A549 (cell line): ENCODE data around the gene ENPP3. TPM values are rescaled to one million over a fixed set of nuclear protein-coding genes. Genes with fewer than 3 reads are reported as not detected.

Experiments
- ATAC-seq, 2 experiments: fragments of 200-7000 bp in 1 of 2; fragments of >200 bp in 1 of 2; cut with Nextera tagmentation in 1 of 2; cut with Tn5 transposase in 1 of 2; 3 replicates each; pipeline versions ENCODE4 v1.8.0 to v1.9.1; 2018 to 2020; ENCODE audit warnings: mild to moderate bottlenecking in 1 of 2, moderate library complexity in 1 of 2
- CTCF ChIA-PET: fragments of 300-600 bp; sonication (Branson Sonifier 250); formaldehyde crosslinking; extraction: SDS; loops from one replicate; lab custom pipeline; 2021; ENCODE audit warnings: antibody characterized with exemption, inconsistent platforms; lab: Yijun Ruan, JAX
- POLR2A ChIA-PET: fragments of 350-600 bp; formaldehyde crosslinking; extraction: SDS; loops from one replicate; lab custom pipeline; 2021; ENCODE audit warnings: antibody characterized with exemption, inconsistent platforms; lab: Yijun Ruan, JAX
- DNase-seq, 2 experiments: peaks; one replicate each; pipeline versions ENCODE4 v3.0.0 to v3.0.0-alpha.2; 2011 to 2016; ENCODE audit warnings: low read depth in 1 of 2, low spot score in 1 of 2
- FAIRE-seq: peaks from 2 replicates; lab custom pipeline; 2011; peaks lifted over from hg19 to GRCh38; lab: Jason Lieb, UNC
- H3K27ac ChIP-seq, 2 experiments: fragments of >200 bp; sonication (Bioruptor Twin); formaldehyde crosslinking; 3 replicates each; pipeline ENCODE4 v1.5.1; 2016 to 2017
- H3K4me1 ChIP-seq: fragments of >200 bp; sonication (Bioruptor Twin); formaldehyde crosslinking; 3 replicates; pipeline ENCODE4 v1.6.1; 2016
- H3K4me2 ChIP-seq: fragments of >200 bp; sonication (Bioruptor Twin); formaldehyde crosslinking; 3 replicates; pipeline ENCODE4 v1.6.1; 2016
- H3K4me3 ChIP-seq: fragments of >200 bp; sonication (Bioruptor Twin); formaldehyde crosslinking; 3 replicates; pipeline ENCODE4 v1.5.1; 2016
- H3K9me3 ChIP-seq: fragments of >200 bp; sonication (Bioruptor Twin); formaldehyde crosslinking; 3 replicates; pipeline ENCODE4 v1.6.1; 2016
- BHLHE40 ChIP-seq: IDR thresholded peaks from 2 replicates; pipeline ENCODE4 v1.6.1; 2012; ENCODE audit warnings: low read depth, low read length, inconsistent platforms
- CBX2 ChIP-seq: fragments of 200-600 bp; sonication (generic); IDR thresholded peaks from 2 replicates; pipeline ENCODE4 v1.6.1; 2016; ENCODE audit warnings: low read depth, mild to moderate bottlenecking, borderline replicate concordance
- CBX8 ChIP-seq: fragments of 200-600 bp; sonication (generic); IDR thresholded peaks from 2 replicates; pipeline ENCODE4 v1.6.1; 2016
- CEBPB ChIP-seq, 2 experiments: fragments of >200 bp in 1 of 2; sonication (Bioruptor Twin) in 1 of 2; formaldehyde crosslinking in 1 of 2; IDR thresholded peaks; 2 replicates each; pipeline ENCODE4 v1.6.1; 2012 to 2016
- CHD2 ChIP-seq: fragments of 150-350 bp; IDR thresholded peaks from 2 replicates; pipeline ENCODE4 v1.6.1; 2014; ENCODE audit warnings: low read length; ENCODE audit not compliant: partially characterized antibody
- EP300 ChIP-seq, 2 experiments: fragments of >200 bp; sonication (Bioruptor Twin); formaldehyde crosslinking; IDR thresholded peaks; 2 replicates in 1 of 2; 3 replicates in 1 of 2; pipeline ENCODE4 v1.6.1; 2016 to 2017
- HOXB5 ChIP-seq: fragments of 250-450 bp; sonication (Bioruptor Pico); IDR thresholded peaks from 2 replicates; pipeline ENCODE4 v1.5.0; 2020; ENCODE audit warnings: mild to moderate bottlenecking, moderate library complexity
- MAFK ChIP-seq: fragments of 450-650 bp; IDR thresholded peaks from 2 replicates; pipeline ENCODE4 v1.6.1; 2014; ENCODE audit not compliant: partially characterized antibody
- MAZ ChIP-seq: fragments of 150-350 bp; IDR thresholded peaks from 2 replicates; pipeline ENCODE4 v1.6.1; 2014; ENCODE audit warnings: antibody characterized with exemption, low read depth, low read length, borderline replicate concordance
- POLR2A ChIP-seq: IDR thresholded peaks from 2 replicates; pipeline ENCODE4 v1.6.1; 2012; ENCODE audit warnings: mild to moderate bottlenecking, low read length
- POLR2AphosphoS2 ChIP-seq: conservative IDR thresholded peaks from 2 replicates; pipeline ENCODE4 v1.6.1; 2012; ENCODE audit warnings: low read length, improper control_type of control experiment, inconsistent platforms
- RAD21 ChIP-seq, 2 experiments: fragments of >200 bp in 1 of 2; sonication (Bioruptor Twin) in 1 of 2; formaldehyde crosslinking in 1 of 2; IDR thresholded peaks in 1 of 2; conservative IDR thresholded peaks in 1 of 2; 2 replicates in 1 of 2; 3 replicates in 1 of 2; pipeline ENCODE4 v1.6.1; 2012 to 2018; ENCODE audit warnings: inconsistent platforms in 1 of 2
- RARB ChIP-seq: fragments of 250-450 bp; sonication (Bioruptor Pico); IDR thresholded peaks from 2 replicates; pipeline ENCODE4 v1.8.0; 2021; ENCODE audit warnings: mild to moderate bottlenecking, moderate library complexity
- RCOR1 ChIP-seq: fragments of 150-350 bp; IDR thresholded peaks from 2 replicates; pipeline ENCODE4 v1.6.1; 2014; ENCODE audit warnings: antibody characterized with exemption, low read length, low read depth
- SREBF2 ChIP-seq: fragments of 450-650 bp; IDR thresholded peaks from 2 replicates; pipeline ENCODE4 v1.6.1; 2014; ENCODE audit warnings: mild to moderate bottlenecking, moderate library complexity
- TP53 ChIP-seq: fragments of 250-450 bp; sonication (Bioruptor Pico); IDR thresholded peaks from 2 replicates; pipeline ENCODE4 v1.5.0; 2021; ENCODE audit warnings: mild to moderate bottlenecking, moderate library complexity
- ZC3H11A ChIP-seq: fragments of 450-650 bp; IDR thresholded peaks from 2 replicates; pipeline ENCODE4 v1.6.1; 2014; ENCODE audit warnings: antibody characterized with exemption, mild to moderate bottlenecking
- ZSCAN20 ChIP-seq: fragments of 250-450 bp; sonication (Bioruptor Pico); IDR thresholded peaks from 2 replicates; pipeline ENCODE4 v1.8.0; 2022; ENCODE audit warnings: mild to moderate bottlenecking, moderate library complexity
- WGBS: methylation state at CpG from one replicate; pipeline ENCODE4 v1.1.6; 2017; ENCODE audit errors: missing lambda C conversion rate; 5-methylcytosine and 5-hydroxymethylcytosine counted together
- polyA plus RNA-seq, 4 experiments: library from polyadenylated mRNA; depleted of rRNA in 3 of 4; stranded (reverse); fragments of >200 nt; fragmentation: RNase III in 1 of 4; extraction: RNeasy Plus Mini Kit Qiagen cat#74134 plus additional on column Dnase treatment in 1 of 4; gene quantifications; 2 replicates in 3 of 4; 3 replicates in 1 of 4; pipeline ENCODE4 v1.2.3, GENCODE V29; 2011 to 2017
- TF ChIP-seq, protein P1 (sequence below): IDR thresholded peaks from 2 replicates; pipeline ENCODE4 v1.6.1; 2012; ENCODE audit warnings: low read depth, borderline replicate concordance
- TF ChIP-seq, protein P2 (sequence below): fragments of 450-650 bp; IDR thresholded peaks from 2 replicates; pipeline ENCODE4 v1.6.1; 2014; ENCODE audit warnings: antibody characterized with exemption
- TF ChIP-seq, protein P3 (sequence below): fragments of >200 bp; sonication (Bioruptor Twin); formaldehyde crosslinking; IDR thresholded peaks from 2 replicates; pipeline ENCODE4 v1.6.1; 2016
- TF ChIP-seq, protein P4 (sequence below): fragments of >200 bp; sonication (Bioruptor Twin); formaldehyde crosslinking; IDR thresholded peaks from 3 replicates; pipeline ENCODE4 v1.6.1; 2016
- TF ChIP-seq, protein P5 (sequence below): fragments of 150-350 bp; IDR thresholded peaks from 2 replicates; pipeline ENCODE4 v1.6.1; 2014; ENCODE audit warnings: low read depth, mild to moderate bottlenecking, low read length
- TF ChIP-seq, protein P6 (sequence below): fragments of >200 bp; sonication (Bioruptor Twin); formaldehyde crosslinking; IDR thresholded peaks from 3 replicates; pipeline ENCODE4 v1.5.1; 2016
- TF ChIP-seq, protein P7 (sequence below): fragments of 250-450 bp; sonication (Bioruptor Pico); IDR thresholded peaks from 2 replicates; pipeline ENCODE4 v1.5.0; 2021; ENCODE audit warnings: mild to moderate bottlenecking, moderate library complexity, borderline replicate concordance

The ENPP3 gene
- polyA plus RNA-seq, 2 of the 4 experiments (the other 2 are of a cell fraction), result not detected

DNA sequence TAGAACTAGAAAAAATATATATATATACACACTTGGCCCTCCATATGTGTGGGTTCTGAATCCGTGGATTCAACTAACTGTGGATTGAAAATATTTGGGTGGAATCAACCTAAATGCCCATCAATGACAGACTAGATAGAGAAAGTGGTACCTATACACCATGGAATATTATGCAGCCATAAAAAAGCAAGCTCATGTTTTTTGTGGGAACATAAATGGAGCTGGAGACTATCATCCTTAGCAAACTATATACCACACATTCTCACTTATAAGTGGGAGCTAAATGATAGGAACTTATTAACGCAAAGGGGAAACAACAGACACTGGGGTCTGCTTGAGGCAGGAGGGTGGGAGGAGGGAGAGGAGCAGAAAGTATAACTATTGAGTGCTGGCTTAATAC lies 36.1 kb downstream of the ENPP3 start:
- ATAC-seq, result no peak
- POLR2A ChIA-PET, result no interaction called here
- Histone ChIP-seq H3K9me3 (no peaks in the 10 kb centered on the region), H3K4me1 (no peaks in the 10 kb centered on the region), H3K4me3 (no peak overlapping the region), H3K4me2 (no peak overlapping the region), H3K27ac (no peak overlapping the region)
- 49% methylated on average over 2 of the region's 2 CpGs for WGBS
- CTCF ChIA-PET, result interaction anchor here (1.3 kb wide), 1 partner anchor 21 kb away, joined by 6 read pairs; no protein-coding TSS in a partner anchor
- no peak for TF ChIP-seq POLR2A
- no peak for TF ChIP-seq BHLHE40
- no peak for TF ChIP-seq MAFK
- TF ChIP-seq CHD2, result no peak
- no peak for TF ChIP-seq RAD21 (conservative IDR thresholded peaks at IDR 0.05 in 1 of 2, IDR thresholded peaks at IDR 0.05 in 1 of 2)
- DNase-seq, result no peak
- no peak for FAIRE-seq

DNA sequence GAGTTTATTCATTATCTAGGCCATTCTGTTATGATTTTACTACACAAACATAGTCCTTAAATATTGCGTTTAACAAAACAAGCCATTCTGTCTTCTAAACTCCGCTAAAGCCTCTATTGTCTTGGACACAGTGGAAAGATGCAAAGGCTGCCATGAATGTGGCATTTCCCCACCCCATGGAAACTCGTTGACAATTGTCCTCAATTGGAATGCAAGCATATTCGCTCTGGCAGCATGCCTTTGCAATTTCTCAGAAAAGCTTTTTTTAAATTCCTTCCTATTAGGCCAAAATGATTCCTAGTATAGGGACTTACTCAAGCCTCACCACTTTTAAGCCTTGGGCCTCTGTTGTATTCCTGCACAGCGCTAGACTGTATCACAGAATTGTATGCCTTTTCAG lies 41.3 kb downstream of the ENPP3 start:
- CTCF ChIA-PET, result no interaction called here
- Histone ChIP-seq H3K27ac (no peak overlapping the region), H3K4me1 (no peaks in the 10 kb centered on the region), H3K4me3 (no peak overlapping the region), H3K9me3 (no peaks in the 10 kb centered on the region), H3K4me2 (no peak overlapping the region)
- FAIRE-seq (no peak), DNase-seq (no peak), ATAC-seq (no peak)
- TF ChIP-seq HOXB5 (CRISPR knock-in tag) (no peak), SREBF2 (no peak), ZC3H11A (no peak), RARB (no peak), POLR2AphosphoS2 (no peak), CBX8 (no peak), CEBPB (IDR thresholded peaks at IDR 0.05) (no peak), RAD21 (conservative IDR thresholded peaks at IDR 0.05 in 1 of 2, IDR thresholded peaks at IDR 0.05 in 1 of 2) (no peak), CHD2 (no peak), POLR2A (no peak), RCOR1 (no peak), CBX2 (no peak)
- TF ChIP-seq, protein P1, sequence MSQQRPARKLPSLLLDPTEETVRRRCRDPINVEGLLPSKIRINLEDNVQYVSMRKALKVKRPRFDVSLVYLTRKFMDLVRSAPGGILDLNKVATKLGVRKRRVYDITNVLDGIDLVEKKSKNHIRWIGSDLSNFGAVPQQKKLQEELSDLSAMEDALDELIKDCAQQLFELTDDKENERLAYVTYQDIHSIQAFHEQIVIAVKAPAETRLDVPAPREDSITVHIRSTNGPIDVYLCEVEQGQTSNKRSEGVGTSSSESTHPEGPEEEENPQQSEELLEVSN, result no peak
- TF ChIP-seq, protein P2, sequence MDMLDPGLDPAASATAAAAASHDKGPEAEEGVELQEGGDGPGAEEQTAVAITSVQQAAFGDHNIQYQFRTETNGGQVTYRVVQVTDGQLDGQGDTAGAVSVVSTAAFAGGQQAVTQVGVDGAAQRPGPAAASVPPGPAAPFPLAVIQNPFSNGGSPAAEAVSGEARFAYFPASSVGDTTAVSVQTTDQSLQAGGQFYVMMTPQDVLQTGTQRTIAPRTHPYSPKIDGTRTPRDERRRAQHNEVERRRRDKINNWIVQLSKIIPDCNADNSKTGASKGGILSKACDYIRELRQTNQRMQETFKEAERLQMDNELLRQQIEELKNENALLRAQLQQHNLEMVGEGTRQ, result no peak
- TF ChIP-seq, protein P3, sequence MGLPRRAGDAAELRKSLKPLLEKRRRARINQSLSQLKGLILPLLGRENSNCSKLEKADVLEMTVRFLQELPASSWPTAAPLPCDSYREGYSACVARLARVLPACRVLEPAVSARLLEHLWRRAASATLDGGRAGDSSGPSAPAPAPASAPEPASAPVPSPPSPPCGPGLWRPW, result no peak
- TF ChIP-seq, protein P4, sequence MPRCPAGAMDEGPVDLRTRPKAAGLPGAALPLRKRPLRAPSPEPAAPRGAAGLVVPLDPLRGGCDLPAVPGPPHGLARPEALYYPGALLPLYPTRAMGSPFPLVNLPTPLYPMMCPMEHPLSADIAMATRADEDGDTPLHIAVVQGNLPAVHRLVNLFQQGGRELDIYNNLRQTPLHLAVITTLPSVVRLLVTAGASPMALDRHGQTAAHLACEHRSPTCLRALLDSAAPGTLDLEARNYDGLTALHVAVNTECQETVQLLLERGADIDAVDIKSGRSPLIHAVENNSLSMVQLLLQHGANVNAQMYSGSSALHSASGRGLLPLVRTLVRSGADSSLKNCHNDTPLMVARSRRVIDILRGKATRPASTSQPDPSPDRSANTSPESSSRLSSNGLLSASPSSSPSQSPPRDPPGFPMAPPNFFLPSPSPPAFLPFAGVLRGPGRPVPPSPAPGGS, result no peak
- POLR2A ChIA-PET, result no interaction called here
- WGBS, result 60% methylated on average over 5 of the region's 5 CpGs

DNA sequence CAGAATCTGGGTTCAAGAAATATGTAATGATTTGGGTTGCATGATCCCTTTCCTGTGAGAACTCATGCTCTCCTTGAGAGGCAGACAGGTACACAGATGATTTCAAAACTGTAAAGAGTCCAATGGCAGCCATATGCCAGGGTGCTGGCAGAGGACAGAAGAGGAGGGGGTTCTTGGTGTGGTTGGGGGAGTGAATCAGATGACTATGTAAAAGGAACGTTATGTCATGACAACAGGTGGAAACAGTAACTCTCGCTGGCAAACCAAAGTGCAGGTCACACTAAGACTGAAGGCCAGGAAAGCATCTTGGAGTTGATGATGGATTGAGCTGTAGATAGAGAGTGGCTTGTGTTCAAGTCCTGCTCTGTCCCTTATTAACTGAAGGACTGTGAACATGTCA lies 43.8 kb downstream of the ENPP3 start:
- no peaks in the 10 kb centered on the region for H3K9me3 ChIP-seq
- ChIA-PET CTCF (no interaction called here), POLR2A (no interaction called here)
- ATAC-seq (no peak), FAIRE-seq (no peak), DNase-seq (no peak)
- 46% methylated on average over 2 of the region's 2 CpGs for WGBS
- no peaks in the 10 kb centered on the region for H3K4me1 ChIP-seq
- H3K27ac ChIP-seq, result no peak overlapping the region
- H3K4me2 ChIP-seq, result no peak overlapping the region
- H3K4me3 ChIP-seq, result no peak overlapping the region
- TF ChIP-seq, protein P5, sequence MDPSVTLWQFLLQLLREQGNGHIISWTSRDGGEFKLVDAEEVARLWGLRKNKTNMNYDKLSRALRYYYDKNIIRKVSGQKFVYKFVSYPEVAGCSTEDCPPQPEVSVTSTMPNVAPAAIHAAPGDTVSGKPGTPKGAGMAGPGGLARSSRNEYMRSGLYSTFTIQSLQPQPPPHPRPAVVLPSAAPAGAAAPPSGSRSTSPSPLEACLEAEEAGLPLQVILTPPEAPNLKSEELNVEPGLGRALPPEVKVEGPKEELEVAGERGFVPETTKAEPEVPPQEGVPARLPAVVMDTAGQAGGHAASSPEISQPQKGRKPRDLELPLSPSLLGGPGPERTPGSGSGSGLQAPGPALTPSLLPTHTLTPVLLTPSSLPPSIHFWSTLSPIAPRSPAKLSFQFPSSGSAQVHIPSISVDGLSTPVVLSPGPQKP, result no peak
- no peak for TF ChIP-seq TP53 (CRISPR knock-in tag)
- TF ChIP-seq, protein P6, sequence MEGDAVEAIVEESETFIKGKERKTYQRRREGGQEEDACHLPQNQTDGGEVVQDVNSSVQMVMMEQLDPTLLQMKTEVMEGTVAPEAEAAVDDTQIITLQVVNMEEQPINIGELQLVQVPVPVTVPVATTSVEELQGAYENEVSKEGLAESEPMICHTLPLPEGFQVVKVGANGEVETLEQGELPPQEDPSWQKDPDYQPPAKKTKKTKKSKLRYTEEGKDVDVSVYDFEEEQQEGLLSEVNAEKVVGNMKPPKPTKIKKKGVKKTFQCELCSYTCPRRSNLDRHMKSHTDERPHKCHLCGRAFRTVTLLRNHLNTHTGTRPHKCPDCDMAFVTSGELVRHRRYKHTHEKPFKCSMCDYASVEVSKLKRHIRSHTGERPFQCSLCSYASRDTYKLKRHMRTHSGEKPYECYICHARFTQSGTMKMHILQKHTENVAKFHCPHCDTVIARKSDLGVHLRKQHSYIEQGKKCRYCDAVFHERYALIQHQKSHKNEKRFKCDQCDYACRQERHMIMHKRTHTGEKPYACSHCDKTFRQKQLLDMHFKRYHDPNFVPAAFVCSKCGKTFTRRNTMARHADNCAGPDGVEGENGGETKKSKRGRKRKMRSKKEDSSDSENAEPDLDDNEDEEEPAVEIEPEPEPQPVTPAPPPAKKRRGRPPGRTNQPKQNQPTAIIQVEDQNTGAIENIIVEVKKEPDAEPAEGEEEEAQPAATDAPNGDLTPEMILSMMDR, result no peak
- TF ChIP-seq ZSCAN20 (CRISPR knock-in tag), result no peak
- TF ChIP-seq, protein P4, result no peak
- TF ChIP-seq, protein P7, sequence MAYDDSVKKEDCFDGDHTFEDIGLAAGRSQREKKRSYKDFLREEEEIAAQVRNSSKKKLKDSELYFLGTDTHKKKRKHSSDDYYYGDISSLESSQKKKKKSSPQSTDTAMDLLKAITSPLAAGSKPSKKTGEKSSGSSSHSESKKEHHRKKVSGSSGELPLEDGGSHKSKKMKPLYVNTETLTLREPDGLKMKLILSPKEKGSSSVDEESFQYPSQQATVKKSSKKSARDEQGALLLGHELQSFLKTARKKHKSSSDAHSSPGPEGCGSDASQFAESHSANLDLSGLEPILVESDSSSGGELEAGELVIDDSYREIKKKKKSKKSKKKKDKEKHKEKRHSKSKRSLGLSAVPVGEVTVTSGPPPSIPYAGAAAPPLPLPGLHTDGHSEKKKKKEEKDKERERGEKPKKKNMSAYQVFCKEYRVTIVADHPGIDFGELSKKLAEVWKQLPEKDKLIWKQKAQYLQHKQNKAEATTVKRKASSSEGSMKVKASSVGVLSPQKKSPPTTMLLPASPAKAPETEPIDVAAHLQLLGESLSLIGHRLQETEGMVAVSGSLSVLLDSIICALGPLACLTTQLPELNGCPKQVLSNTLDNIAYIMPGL (CRISPR knock-in tag), result no peak
- TF ChIP-seq EP300 (IDR thresholded peaks at IDR 0.05), result no peak
- no peak for TF ChIP-seq MAZ
